AG09319 (cell line): ENCODE data around the gene WBP1.
A peak's percentile ranks its signal among the peaks of the same experiment; 100 is the strongest.

Source experiments
- DNase-seq: peaks from one replicate; pipeline ENCODE4 v3.0.0-alpha.2; 2010; ENCODE audit warnings: low read depth; ENCODE audit errors: extremely low read depth
- TF ChIP-seq, protein P1 (sequence below): IDR thresholded peaks from 2 replicates; pipeline ENCODE4 v1.5.1; 2011; ENCODE audit warnings: low read depth, mild to moderate bottlenecking, inconsistent platforms, low read length, moderate library complexity

The WBP1 gene

DNA sequence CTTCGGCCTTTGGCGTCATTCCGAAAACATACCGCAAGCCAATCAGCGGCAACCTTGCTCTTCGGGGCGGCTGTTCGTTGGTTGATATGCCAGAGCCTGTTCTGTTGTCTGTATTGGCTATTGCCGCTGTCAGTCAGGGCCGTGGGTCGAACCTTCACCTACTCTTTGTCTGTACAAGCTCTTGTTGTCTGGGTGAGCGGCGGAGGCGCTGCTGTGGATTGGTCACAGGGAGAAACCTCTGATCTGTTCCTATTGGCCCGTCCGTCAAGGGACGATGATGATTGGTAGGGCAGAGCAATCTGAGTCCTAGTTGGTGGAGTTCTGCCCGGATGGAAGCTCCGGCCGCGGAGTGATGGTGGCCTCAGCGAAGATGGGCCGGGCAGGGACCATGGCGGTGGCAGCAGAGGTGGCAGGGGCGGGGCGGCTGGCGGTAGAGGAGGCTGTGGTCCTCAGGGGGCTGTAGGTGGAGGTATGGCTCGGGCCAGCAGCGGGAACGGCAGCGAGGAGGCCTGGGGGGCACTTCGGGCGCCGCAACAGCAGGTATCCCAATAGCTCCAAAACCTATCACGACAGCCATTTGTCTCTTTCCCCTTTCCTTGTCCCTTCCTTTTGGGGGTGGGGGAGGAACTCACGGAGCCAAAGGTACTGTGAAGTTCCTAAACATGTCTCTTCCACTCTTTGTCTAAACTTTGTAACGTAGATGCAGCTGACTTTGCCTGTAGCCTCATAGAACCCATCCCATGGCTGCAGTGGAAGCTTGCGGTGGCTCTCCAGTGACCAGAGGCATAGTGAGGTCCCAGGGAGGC, at the start of gene WBP1:
WBP1 (plus strand) TSS at position 307 of the 806 bp plus-strand sequence; CDS start at position 472, 165 bp downstream.
- peak; percentile 100 for DNase-seq
- TF ChIP-seq, protein P1, sequence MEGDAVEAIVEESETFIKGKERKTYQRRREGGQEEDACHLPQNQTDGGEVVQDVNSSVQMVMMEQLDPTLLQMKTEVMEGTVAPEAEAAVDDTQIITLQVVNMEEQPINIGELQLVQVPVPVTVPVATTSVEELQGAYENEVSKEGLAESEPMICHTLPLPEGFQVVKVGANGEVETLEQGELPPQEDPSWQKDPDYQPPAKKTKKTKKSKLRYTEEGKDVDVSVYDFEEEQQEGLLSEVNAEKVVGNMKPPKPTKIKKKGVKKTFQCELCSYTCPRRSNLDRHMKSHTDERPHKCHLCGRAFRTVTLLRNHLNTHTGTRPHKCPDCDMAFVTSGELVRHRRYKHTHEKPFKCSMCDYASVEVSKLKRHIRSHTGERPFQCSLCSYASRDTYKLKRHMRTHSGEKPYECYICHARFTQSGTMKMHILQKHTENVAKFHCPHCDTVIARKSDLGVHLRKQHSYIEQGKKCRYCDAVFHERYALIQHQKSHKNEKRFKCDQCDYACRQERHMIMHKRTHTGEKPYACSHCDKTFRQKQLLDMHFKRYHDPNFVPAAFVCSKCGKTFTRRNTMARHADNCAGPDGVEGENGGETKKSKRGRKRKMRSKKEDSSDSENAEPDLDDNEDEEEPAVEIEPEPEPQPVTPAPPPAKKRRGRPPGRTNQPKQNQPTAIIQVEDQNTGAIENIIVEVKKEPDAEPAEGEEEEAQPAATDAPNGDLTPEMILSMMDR, result no peak

DNA sequence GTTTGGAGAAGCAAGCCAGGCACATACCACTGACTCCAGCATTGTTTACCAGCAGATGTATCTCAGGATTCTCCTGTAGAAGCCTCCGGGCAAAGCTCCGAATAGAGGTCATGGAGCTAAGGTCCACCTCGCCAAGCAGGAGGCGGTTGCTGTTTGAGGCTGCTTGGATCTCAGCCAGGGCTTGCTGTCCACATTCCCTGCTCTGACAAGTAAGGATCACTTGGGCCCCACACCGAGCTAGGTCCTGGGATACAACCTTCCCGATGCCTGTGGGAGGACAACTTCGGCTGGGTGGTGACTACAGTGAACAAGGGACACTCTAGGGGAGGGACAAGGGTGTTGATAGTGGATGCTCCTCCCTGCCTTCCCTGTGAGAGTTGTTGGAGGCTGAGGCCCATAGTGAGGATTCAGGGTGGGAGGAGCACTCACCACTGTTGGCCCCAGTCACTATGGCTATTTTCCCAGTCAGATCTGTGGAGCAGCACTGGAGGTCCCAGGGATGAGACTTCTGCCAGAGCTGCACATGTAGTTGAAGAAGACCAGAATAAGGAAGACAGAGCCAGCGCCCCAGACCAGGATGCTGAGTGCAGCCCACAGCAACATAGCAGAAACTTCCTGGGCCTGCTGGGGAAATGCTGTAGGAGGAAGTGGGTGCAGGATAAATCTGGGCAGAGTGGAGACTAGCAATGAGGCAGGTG, 45.1 kb upstream of the WBP1 start:
- TF ChIP-seq, protein P1, result no peak
- no peak for DNase-seq

DNA sequence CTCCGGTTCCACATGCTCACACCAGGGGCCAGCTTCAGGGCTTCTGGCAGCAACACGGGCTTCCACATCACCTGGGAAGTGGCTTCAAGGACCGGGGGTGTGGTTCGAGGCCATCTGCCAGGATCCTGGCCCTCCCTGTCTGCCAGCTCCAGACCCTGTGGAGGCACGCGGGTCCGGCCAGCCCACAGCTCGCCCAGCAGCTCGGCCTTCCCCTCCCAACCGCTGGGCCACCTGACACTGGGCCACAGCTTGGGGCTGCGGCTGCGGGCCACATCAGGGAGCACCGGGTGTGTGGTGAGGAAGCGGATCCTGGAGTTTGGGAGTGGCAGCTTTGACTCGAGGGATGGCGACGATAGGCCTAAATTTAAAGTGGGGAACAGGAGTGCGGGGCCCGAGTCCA, 43.8 kb upstream of the WBP1 start:
- no peak for DNase-seq
- TF ChIP-seq, protein P1, result no peak

DNA sequence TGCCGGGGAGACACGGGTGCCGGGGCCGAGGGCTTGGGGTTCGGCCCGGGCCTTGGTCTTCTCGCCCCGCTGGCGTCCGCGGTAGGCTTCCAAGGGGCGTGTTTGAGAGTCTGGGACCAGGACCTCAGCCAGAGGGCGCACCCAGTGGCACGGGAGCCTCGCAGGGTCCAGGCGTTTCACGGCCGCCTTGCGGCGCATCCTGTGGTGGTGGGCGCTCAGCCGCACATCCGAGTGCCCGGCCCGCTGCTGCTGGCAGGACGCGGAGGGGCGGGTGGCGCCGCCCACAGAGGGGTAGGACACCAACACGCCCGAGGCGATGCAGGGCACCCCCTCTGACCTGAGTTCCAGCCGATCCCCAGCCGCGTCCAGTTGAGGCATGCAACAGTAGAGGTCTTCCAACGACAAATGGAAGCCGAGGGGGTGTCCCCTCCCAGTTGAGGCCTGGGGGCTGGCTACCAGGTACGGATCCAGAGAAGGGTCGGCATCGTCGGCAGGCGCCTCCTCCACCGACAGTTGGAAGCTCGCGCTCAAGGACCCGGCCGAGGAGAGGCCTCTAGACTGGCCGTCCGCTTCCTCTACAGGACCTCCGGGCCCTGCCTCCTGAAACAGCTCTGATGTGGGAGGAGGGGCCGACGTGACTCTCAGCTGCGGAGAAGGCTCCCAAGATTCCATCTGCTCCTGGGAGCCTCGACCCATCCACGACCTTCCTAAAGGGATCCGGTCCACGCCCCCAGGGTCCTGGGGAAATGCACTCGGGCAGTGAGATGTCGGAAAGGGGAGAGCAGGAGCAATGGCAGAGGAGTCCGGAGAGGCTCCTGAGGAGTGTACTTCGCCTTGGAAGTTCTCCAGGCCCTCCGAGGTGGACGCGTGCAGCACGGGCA, 43.1 kb upstream of the WBP1 start:
- no peak for DNase-seq
- TF ChIP-seq, protein P1, result peak; percentile 26

DNA sequence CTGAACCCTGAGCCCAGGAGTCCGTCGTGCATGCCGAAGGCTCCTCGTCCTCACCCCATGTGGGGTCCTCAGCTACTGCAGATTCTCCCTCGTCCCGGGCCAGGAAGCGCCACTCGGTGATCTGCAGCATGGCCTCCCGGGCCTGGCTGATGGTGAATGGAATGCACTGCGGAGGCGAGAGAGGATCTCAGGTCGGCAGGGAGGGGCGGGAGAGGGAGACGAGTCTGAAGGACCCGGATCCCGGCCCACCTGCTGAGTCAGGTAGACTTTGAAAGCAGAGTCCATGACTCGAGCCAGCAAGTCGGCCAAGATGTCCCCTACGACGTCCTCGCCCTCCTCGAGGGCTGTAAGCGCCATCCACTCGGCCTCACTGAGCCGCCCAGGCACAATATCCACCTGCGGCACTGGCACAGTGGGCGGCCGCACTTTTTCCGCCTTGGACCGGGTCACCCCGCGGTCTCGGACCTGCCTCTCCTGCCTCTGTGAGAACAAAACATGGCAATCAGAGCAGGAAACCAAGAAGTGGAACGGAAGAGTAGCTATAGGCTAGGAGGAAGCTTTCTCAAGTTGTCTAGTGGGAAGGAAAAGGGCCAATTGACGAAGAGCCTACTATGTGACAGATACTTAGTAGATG, 42.4 kb upstream of the WBP1 start:
- no peak for DNase-seq
- TF ChIP-seq, protein P1, result no peak

DNA sequence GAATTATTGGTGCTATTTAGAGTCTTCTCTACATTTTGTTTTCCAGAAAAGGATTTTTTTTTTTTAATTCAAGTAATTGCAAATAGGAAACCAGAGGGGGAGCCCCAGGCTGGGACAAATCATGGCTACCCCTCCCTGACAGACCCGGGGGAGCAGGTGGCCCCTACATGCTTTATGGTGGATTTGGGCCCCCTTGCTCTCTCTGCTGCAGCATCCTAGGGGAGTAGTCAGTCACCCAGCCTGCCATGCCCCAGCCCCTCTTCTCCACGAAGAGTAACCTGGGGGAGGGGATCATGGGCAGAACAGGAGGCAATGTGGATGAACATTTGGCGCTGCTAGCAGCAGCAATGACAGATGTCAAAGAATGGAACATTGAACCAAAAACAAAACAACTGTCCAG, 41.5 kb upstream of the WBP1 start:
- no peak for DNase-seq

More for the DNA sequence above, 41.5 kb upstream of the WBP1 start:
- TF ChIP-seq, protein P1, result no peak
